Prostate gland (tissue), 2 donors: Measurements from ENCODE around the gene PRKAA1. TPM values are rescaled to one million over a fixed set of nuclear protein-coding genes. Genes with fewer than 3 reads are reported as not detected.
A peak's percentile ranks its signal among the peaks of the same experiment; 100 is the strongest.

ENCODE experiments used
- DNase-seq: peaks from one replicate; pipeline ENCODE4 v3.0.0-alpha.2; 2019; ENCODE audit warnings: low spot score
- H3K27ac ChIP-seq, 2 donors: fragments of 200-600 bp; sonication (generic); 2 replicates each; pipeline ENCODE4 v1.5.1; 2017 to 2019
- H3K27me3 ChIP-seq: fragments of 200-600 bp; sonication (generic); replicated peaks from 2 replicates; pipeline ENCODE4 v1.5.1; 2019; ENCODE audit not compliant: insufficient read depth
- H3K36me3 ChIP-seq, 2 donors: fragments of 200-600 bp; sonication (generic); 1 replicate in 1 of 2; 2 replicates in 1 of 2; pipeline versions ENCODE4 v1.5.1 to v1.8.1; 2017 to 2019
- H3K4me1 ChIP-seq: fragments of 200-600 bp; sonication (generic); replicated peaks from 2 replicates; pipeline ENCODE4 v1.5.1; 2019
- H3K4me3 ChIP-seq, 2 donors: fragments of 200-600 bp; sonication (generic); 2 replicates each; pipeline ENCODE4 v1.5.1; 2017 to 2019
- H3K9me3 ChIP-seq: fragments of 200-600 bp; sonication (generic); 2 replicates; pipeline ENCODE4 v1.5.1; 2017
- POLR2A ChIP-seq: fragments of 450-650 bp; IDR thresholded peaks from one replicate; pipeline ENCODE4 v1.6.1; 2016; ENCODE audit warnings: antibody characterized with exemption, mild to moderate bottlenecking
- POLR2AphosphoS5 ChIP-seq: sonication (generic); formaldehyde crosslinking; IDR thresholded peaks from one replicate; pipeline ENCODE4 v1.6.1; 2017; ENCODE audit warnings: antibody characterized with exemption
- WGBS: methylation state at CpG from one replicate; pipeline ENCODE4 v1.1.5; 2018; 5-methylcytosine and 5-hydroxymethylcytosine counted together
- intact Hi-C: fragments of 100-400 bp; cut with DNase I; formaldehyde crosslinking; loops from one replicate; pipeline ENCODE4 v1.14.2; 2022
- total RNA-seq, 2 donors: library from RNA; depleted of rRNA; stranded (reverse); fragments of >200 nt; gene quantifications; one replicate each; pipeline ENCODE4 v1.1.0, GENCODE V29; 2016
- TF ChIP-seq, protein P1 (sequence below), 4 experiments: fragments of 200-600 bp in 2 of 4; fragments of 450-650 bp in 2 of 4; sonication (generic) in 2 of 4; IDR thresholded peaks; 1 replicate in 3 of 4; 2 replicates in 1 of 4; pipeline ENCODE4 v1.5.1; 2016 to 2019; ENCODE audit warnings: antibody characterized with exemption in 4 of 4, mild to moderate bottlenecking in 2 of 4, moderate library complexity in 2 of 4

PRKAA1 gene
- total RNA-seq, 2 donors from 2014 or later, result 64.9 to 110 TPM

GRCh38 chr5:40778133-40778532 is 20.0 kb downstream of the PRKAA1 start:
- no peaks in the 10 kb centered on the region for H3K9me3 ChIP-seq
- no peak overlapping the region for H3K27ac ChIP-seq
- no peaks in the 10 kb centered on the region for H3K36me3 ChIP-seq
- no peak for TF ChIP-seq POLR2A
- no peak for TF ChIP-seq POLR2AphosphoS5
- TF ChIP-seq, protein P1, sequence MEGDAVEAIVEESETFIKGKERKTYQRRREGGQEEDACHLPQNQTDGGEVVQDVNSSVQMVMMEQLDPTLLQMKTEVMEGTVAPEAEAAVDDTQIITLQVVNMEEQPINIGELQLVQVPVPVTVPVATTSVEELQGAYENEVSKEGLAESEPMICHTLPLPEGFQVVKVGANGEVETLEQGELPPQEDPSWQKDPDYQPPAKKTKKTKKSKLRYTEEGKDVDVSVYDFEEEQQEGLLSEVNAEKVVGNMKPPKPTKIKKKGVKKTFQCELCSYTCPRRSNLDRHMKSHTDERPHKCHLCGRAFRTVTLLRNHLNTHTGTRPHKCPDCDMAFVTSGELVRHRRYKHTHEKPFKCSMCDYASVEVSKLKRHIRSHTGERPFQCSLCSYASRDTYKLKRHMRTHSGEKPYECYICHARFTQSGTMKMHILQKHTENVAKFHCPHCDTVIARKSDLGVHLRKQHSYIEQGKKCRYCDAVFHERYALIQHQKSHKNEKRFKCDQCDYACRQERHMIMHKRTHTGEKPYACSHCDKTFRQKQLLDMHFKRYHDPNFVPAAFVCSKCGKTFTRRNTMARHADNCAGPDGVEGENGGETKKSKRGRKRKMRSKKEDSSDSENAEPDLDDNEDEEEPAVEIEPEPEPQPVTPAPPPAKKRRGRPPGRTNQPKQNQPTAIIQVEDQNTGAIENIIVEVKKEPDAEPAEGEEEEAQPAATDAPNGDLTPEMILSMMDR (IDR thresholded peaks at IDR 0.05), result no peak
- no peaks in the 10 kb centered on the region for H3K4me1 ChIP-seq
- no peaks in the 10 kb centered on the region for H3K27me3 ChIP-seq
- no peak for DNase-seq
- WGBS, result 94% methylated on average over 1 of the region's 1 CpG
- intact Hi-C loops, result no loop called here
- no peak overlapping the region for H3K4me3 ChIP-seq

GRCh38 chr5:40776658-40776977 is 21.6 kb downstream of the PRKAA1 start:
- Histone ChIP-seq H3K36me3 (no peaks in the 10 kb centered on the region), H3K4me1 (no peaks in the 10 kb centered on the region), H3K27me3 (no peaks in the 10 kb centered on the region), H3K4me3 (no peak overlapping the region), H3K27ac (peak overlapping the region in 1 of 2 donors; percentile 36), H3K9me3 (no peaks in the 10 kb centered on the region)
- no peak for TF ChIP-seq POLR2A
- TF ChIP-seq POLR2AphosphoS5, result no peak
- TF ChIP-seq, protein P1 (IDR thresholded peaks at IDR 0.05), result no peak
- WGBS, result 86% methylated on average over 1 of the region's 1 CpG
- intact Hi-C loops, result no loop called here
- no peak for DNase-seq

DNA sequence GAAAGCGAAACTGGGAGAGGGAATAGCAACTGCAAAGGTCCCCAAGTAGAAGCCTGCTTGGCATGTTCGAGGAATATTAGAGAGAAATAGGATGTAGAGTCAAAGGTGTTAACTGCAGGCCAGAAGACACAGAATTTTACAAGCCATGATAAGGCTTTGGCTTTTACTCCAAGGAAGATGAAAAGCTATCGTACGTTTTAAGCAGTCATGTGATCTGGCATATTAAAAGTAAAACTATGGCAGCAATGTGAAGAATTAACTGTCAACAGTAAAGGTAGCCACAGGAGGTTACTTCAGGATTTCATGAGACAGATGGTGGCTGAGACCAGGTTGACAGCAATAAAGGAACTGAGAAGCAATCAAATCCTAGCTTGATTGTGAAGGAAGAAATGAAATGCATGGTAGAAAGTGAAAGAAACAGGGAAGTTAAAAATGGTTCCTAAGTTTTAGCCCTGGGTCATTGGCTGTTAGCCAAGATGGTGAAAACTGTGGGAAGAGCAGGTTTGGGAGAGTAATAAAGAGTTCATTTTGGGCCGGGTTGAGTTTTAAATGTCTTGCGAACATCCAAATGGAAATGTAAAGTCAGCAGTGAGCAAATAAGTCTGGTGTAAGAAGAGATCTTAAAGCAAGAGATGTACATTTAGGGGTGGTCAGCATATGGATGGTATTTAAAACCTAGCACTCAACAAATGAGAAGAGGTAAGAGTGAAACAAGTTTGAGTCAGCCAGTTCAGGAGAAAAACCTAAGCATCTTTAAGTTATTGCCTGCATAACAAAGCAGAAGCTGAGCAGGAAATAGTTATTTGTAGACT is 22.1 kb downstream of the PRKAA1 start:
- TF ChIP-seq POLR2AphosphoS5, result peak; percentile 8
- TF ChIP-seq POLR2A, result no peak
- DNase-seq, result no peak
- H3K4me3 ChIP-seq, result no peak overlapping the region
- no peaks in the 10 kb centered on the region for H3K27me3 ChIP-seq
- H3K4me1 ChIP-seq, result no peaks in the 10 kb centered on the region
- H3K36me3 ChIP-seq, result no peaks in the 10 kb centered on the region
- no peaks in the 10 kb centered on the region for H3K9me3 ChIP-seq
- H3K27ac ChIP-seq, result peak overlapping the region in 1 of 2 donors; percentile 36
- intact Hi-C loops, result no loop called here
- WGBS, result 37% methylated on average over 6 of the region's 6 CpGs

GRCh38 chr5:40775085-40775845 is 22.9 kb downstream of the PRKAA1 start:
- TF ChIP-seq POLR2AphosphoS5 (no peak), POLR2A (no peak)
- TF ChIP-seq, protein P1 (IDR thresholded peaks at IDR 0.05), result no peak
- Histone ChIP-seq H3K4me3 (no peak overlapping the region), H3K9me3 (no peaks in the 10 kb centered on the region), H3K36me3 (no peaks in the 10 kb centered on the region), H3K27ac (peak overlapping the region in 1 of 2 donors; percentile 36), H3K27me3 (no peaks in the 10 kb centered on the region), H3K4me1 (no peaks in the 10 kb centered on the region)
- intact Hi-C loops, result no loop called here
- no peak for DNase-seq
- WGBS, result 50% methylated on average over 4 of the region's 4 CpGs

DNA sequence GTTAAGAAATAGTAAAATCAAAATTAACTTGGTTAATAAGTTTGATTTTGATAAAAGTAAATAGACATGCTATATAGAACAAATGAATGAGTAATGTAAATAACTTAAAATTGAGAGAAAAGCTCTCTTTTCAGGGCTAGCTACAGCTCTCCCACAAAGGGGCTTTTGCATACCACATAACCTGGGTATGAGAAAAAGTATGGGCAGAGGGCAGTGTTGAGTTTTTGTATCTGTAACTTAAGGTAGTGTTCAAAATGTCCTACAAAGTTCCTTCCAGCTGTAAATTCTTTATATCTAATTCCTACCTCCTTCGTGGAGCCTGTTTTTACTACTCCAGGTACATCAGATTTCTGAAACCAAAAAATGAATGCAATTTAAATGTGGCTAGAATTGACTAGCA is 23.6 kb downstream of the PRKAA1 start:
- TF ChIP-seq POLR2AphosphoS5, result no peak
- no peak for TF ChIP-seq POLR2A
- TF ChIP-seq, protein P1 (IDR thresholded peaks at IDR 0.05), result no peak

More for the DNA sequence above, 23.6 kb downstream of the PRKAA1 start:
- intact Hi-C loops, result no loop called here
- WGBS, result 47% methylated on average over 1 of the region's 1 CpG
- Histone ChIP-seq H3K36me3 (no peaks in the 10 kb centered on the region), H3K27ac (no peak overlapping the region), H3K4me3 (no peak overlapping the region), H3K9me3 (no peaks in the 10 kb centered on the region), H3K4me1 (no peaks in the 10 kb centered on the region), H3K27me3 (no peaks in the 10 kb centered on the region)
- no peak for DNase-seq
